PFSK-1 (cell line): ENCODE results near the gene ATP7B.

Source experiments
- FOXP2 ChIP-seq: optimal IDR thresholded peaks from 2 replicates; pipeline ENCODE3; 2011; ENCODE audit warnings: borderline replicate concordance, control low read depth, inconsistent platforms; ENCODE audit not compliant: insufficient read depth; ENCODE audit errors: extremely low read length, extremely low read depth
- POLR2AphosphoS5 ChIP-seq: IDR thresholded peaks from 2 replicates; pipeline ENCODE4 v1.6.1; 2012; ENCODE audit warnings: low read depth, mild to moderate bottlenecking, control low read depth, low read length, moderate library complexity
- REST ChIP-seq, 2 experiments: IDR thresholded peaks; 2 replicates each; pipeline versions ENCODE4 v1.6.1 to v1.8.0; 2011 to 2012; ENCODE audit warnings: low read depth in 2 of 2, low read length in 2 of 2, control low read depth in 1 of 2, inconsistent platforms in 1 of 2, mild to moderate bottlenecking in 1 of 2, moderate library complexity in 1 of 2; ENCODE audit not compliant: insufficient read depth in 1 of 2
- SIN3A ChIP-seq: IDR thresholded peaks from 2 replicates; pipeline ENCODE4 v1.6.1; 2012; ENCODE audit warnings: mild to moderate bottlenecking, low read length, moderate library complexity, borderline replicate concordance; ENCODE audit not compliant: insufficient read depth
- TAF1 ChIP-seq: IDR thresholded peaks from 2 replicates; pipeline ENCODE4 v1.6.1; 2012; ENCODE audit warnings: low read length, control low read depth, borderline replicate concordance; ENCODE audit not compliant: insufficient read depth

ATP7B gene

DNA sequence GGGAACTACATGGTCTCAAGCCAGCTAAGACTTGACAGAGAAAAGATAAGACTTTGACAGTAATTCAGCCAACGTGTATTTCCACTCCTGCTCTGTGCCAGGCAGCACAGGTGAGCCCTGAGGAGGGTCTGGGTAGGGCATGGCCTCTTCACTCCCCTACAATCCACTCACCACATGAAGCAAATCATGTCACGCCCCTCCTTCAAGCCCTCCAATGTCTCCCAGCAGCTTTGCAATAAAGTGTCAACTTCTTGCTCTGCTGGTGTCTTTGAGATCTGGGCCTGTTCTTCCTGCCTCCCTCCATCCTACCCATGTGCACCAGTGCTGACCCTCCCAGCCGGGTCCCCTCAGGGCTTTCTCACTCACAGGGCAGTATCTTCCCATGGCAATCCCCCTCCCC lies 91.0 kb downstream of the ATP7B start:
- TF ChIP-seq TAF1, result no peak
- no peak for TF ChIP-seq REST (IDR thresholded peaks at IDR 0.05; ENCODE audit: insufficient read depth in 1 of 2, low read depth in 2 of 2, low read length in 2 of 2)
- TF ChIP-seq FOXP2, result no peak
- no peak for TF ChIP-seq POLR2AphosphoS5
- TF ChIP-seq SIN3A, result no peak

GRCh38 chr13:51919531-51919930 lies 91.7 kb downstream of the ATP7B start:
- TF ChIP-seq SIN3A (no peak), FOXP2 (no peak), REST (IDR thresholded peaks at IDR 0.05; ENCODE audit: insufficient read depth in 1 of 2, low read depth in 2 of 2, low read length in 2 of 2) (no peak), TAF1 (no peak), POLR2AphosphoS5 (no peak)

GRCh38 chr13:51916962-51917361 lies 94.3 kb downstream of the ATP7B start:
- no peak for TF ChIP-seq REST (IDR thresholded peaks at IDR 0.05; ENCODE audit: insufficient read depth in 1 of 2, low read depth in 2 of 2, low read length in 2 of 2)

- no peak for TF ChIP-seq REST (IDR thresholded peaks at IDR 0.05; ENCODE audit: insufficient read depth in 1 of 2, low read depth in 2 of 2, low read length in 2 of 2)
- TF ChIP-seq SIN3A, result no peak
- no peak for TF ChIP-seq FOXP2
- TF ChIP-seq TAF1, result no peak
These were observed 95.0 kb downstream of the ATP7B start for GRCh38 chr13:51916051-51916818.

- TF ChIP-seq FOXP2 (no peak), POLR2AphosphoS5 (no peak), TAF1 (no peak), REST (IDR thresholded peaks at IDR 0.05; ENCODE audit: insufficient read depth in 1 of 2, low read depth in 2 of 2, low read length in 2 of 2) (no peak), SIN3A (no peak)
These were observed 97.1 kb downstream of the ATP7B start for GRCh38 chr13:51914137-51914493.
